Neural cell (in vitro differentiated cells): ENCODE measurements around the gene MINDY3. TPM values are rescaled to one million over a fixed set of nuclear protein-coding genes. Genes with fewer than 3 reads are reported as not detected.

ENCODE experiments used
- H2AFZ ChIP-seq: fragments of 200-600, 300-800 bp; sonication (generic), shearing (Covaris generic); 2 replicates; pipeline ENCODE4 v1.6.0; 2014; ENCODE audit warnings: low read depth, mild to moderate bottlenecking, antibody characterized with exemption, low read length, moderate library complexity
- H3F3A ChIP-seq: fragments of 200-600 bp; shearing (Covaris generic); 2 replicates; pipeline ENCODE4 v1.6.1; 2016; ENCODE audit warnings: mild to moderate bottlenecking, moderate library complexity, mixed read lengths, antibody characterized with exemption, low read length; ENCODE audit not compliant: insufficient read depth, poor library complexity, severe bottlenecking
- H3K27ac ChIP-seq: fragments of 200-600, 300-800 bp; sonication (generic), shearing (Covaris generic); 2 replicates; pipeline ENCODE4 v1.5.1; 2014; ENCODE audit warnings: mild to moderate bottlenecking, low read length, moderate library complexity
- H3K27me3 ChIP-seq: fragments of 300-800, 200-600 bp; sonication (generic), shearing (Covaris generic); 2 replicates; pipeline ENCODE4 v1.6.0; 2014; ENCODE audit warnings: mild to moderate bottlenecking, low read depth, low read length, moderate library complexity; ENCODE audit not compliant: insufficient read depth
- H3K36me3 ChIP-seq: fragments of 300-800, 200-600 bp; sonication (generic), shearing (Covaris generic); 2 replicates; pipeline ENCODE4 v1.5.1; 2014; ENCODE audit warnings: mild to moderate bottlenecking, antibody characterized with exemption, low read length, moderate library complexity; ENCODE audit not compliant: insufficient read depth
- H3K4me2 ChIP-seq: fragments of 300-800, 200-600 bp; sonication (generic), shearing (Covaris generic); 2 replicates; pipeline ENCODE4 v1.6.0; 2014; ENCODE audit warnings: mild to moderate bottlenecking, low read length
- H3K4me3 ChIP-seq: fragments of 300-800, 200-600 bp; sonication (generic), shearing (Covaris generic); 2 replicates; pipeline ENCODE4 v1.5.1; 2014; ENCODE audit warnings: mild to moderate bottlenecking, low read length, moderate library complexity
- H3K79me2 ChIP-seq: fragments of 200-600 bp; shearing (Covaris generic); replicated peaks from 2 replicates; pipeline ENCODE4 v1.6.0; 2014; ENCODE audit warnings: mild to moderate bottlenecking, low read length, moderate library complexity; ENCODE audit not compliant: insufficient read depth
- H3K9ac ChIP-seq: fragments of 300-800, 200-600 bp; sonication (generic), shearing (Covaris generic); 2 replicates; pipeline ENCODE4 v1.6.1; 2016; ENCODE audit warnings: mild to moderate bottlenecking, low read length, mixed read lengths
- H3K9me2 ChIP-seq: fragments of 200-600 bp; shearing (Covaris generic); 2 replicates; pipeline ENCODE4 v1.6.1; 2016; ENCODE audit warnings: mild to moderate bottlenecking, low read length, mixed read lengths; ENCODE audit not compliant: insufficient read depth
- H3K9me3 ChIP-seq: fragments of 200-600, 300-800 bp; sonication (generic), shearing (Covaris generic); 2 replicates; pipeline ENCODE4 v1.6.1; 2016; ENCODE audit warnings: mild to moderate bottlenecking, mixed run types, low read length, moderate library complexity, mixed read lengths
- H4K20me1 ChIP-seq: fragments of 200-600 bp; shearing (Covaris generic); 2 replicates; pipeline ENCODE4 v1.6.1; 2016; ENCODE audit warnings: mild to moderate bottlenecking, mixed run types; ENCODE audit not compliant: insufficient read depth
- EP300 ChIP-seq: fragments of 450-650 bp; conservative IDR thresholded peaks from 2 replicates; pipeline ENCODE4 v1.6.1; 2014; ENCODE audit warnings: antibody characterized with exemption, mild to moderate bottlenecking, moderate library complexity; ENCODE audit not compliant: poor library complexity, severe bottlenecking
- EZH2 ChIP-seq: fragments of 200-600, 300-800 bp; shearing (Covaris generic), sonication (generic); IDR thresholded peaks from 2 replicates; pipeline ENCODE4 v1.6.1; 2014; ENCODE audit warnings: antibody characterized with exemption, low read length, borderline replicate concordance, mild to moderate bottlenecking; ENCODE audit not compliant: insufficient read depth, poor library complexity, severe bottlenecking
- MXI1 ChIP-seq: fragments of 450-650 bp; conservative IDR thresholded peaks from 2 replicates; pipeline ENCODE4 v1.6.1; 2014; ENCODE audit warnings: antibody characterized with exemption, mild to moderate bottlenecking; ENCODE audit not compliant: poor library complexity, severe bottlenecking
- POLR2AphosphoS5 ChIP-seq: IDR thresholded peaks from 2 replicates; pipeline ENCODE4 v1.6.1; 2012
- RAD21 ChIP-seq: fragments of 450-650 bp; conservative IDR thresholded peaks from 2 replicates; pipeline ENCODE4 v1.6.1; 2014; ENCODE audit warnings: antibody characterized with exemption, mild to moderate bottlenecking, moderate library complexity
- SMC3 ChIP-seq: fragments of 450-650 bp; conservative IDR thresholded peaks from 2 replicates; pipeline ENCODE4 v1.6.1; 2014; ENCODE audit warnings: antibody characterized with exemption, mild to moderate bottlenecking, moderate library complexity; ENCODE audit not compliant: poor library complexity
- TAF1 ChIP-seq: IDR thresholded peaks from 2 replicates; pipeline ENCODE4 v1.6.1; 2012; ENCODE audit warnings: low read depth
- polyA plus RNA-seq: library from polyadenylated mRNA; depleted of rRNA; stranded (reverse); fragments of >200 nt; gene quantifications from 2 replicates; pipeline ENCODE4 v1.2.3, GENCODE V29; 2014
- TF ChIP-seq, protein P1 (sequence below): fragments of 450-650 bp; IDR thresholded peaks from 2 replicates; pipeline ENCODE4 v1.5.1; 2014; ENCODE audit warnings: antibody characterized with exemption, mild to moderate bottlenecking, moderate library complexity; ENCODE audit not compliant: poor library complexity, severe bottlenecking
- TF ChIP-seq, protein P2 (sequence below): IDR thresholded peaks from 2 replicates; pipeline ENCODE4 v1.6.1; 2012; ENCODE audit warnings: borderline replicate concordance

MINDY3 gene
- polyA plus RNA-seq, 1 donor from 2014 or later = 56.5 TPM

DNA sequence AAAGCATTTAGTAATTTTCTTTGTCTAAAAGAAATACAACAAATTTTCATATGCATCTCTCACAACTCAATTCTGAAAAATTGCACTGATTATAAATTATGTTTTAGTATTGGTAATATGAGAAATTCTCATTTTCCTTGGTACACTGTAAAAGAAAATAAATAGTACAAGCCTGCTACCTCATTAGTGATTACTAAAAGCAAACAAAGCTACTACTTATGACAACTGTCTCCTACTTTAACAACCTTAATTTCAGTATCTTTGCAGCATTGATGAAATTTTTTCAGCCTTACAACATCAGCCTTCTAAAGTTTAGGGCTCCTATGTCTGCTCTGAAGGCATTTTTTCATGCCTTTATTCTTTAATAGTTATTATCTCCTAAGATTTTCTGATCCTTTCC lies 65.7 kb downstream of the MINDY3 start:
- no peak overlapping the region for H3K4me3 ChIP-seq
- H3K9ac ChIP-seq = no peak overlapping the region
- no peaks in the 10 kb centered on the region for H3K36me3 ChIP-seq
- TF ChIP-seq, protein P1, sequence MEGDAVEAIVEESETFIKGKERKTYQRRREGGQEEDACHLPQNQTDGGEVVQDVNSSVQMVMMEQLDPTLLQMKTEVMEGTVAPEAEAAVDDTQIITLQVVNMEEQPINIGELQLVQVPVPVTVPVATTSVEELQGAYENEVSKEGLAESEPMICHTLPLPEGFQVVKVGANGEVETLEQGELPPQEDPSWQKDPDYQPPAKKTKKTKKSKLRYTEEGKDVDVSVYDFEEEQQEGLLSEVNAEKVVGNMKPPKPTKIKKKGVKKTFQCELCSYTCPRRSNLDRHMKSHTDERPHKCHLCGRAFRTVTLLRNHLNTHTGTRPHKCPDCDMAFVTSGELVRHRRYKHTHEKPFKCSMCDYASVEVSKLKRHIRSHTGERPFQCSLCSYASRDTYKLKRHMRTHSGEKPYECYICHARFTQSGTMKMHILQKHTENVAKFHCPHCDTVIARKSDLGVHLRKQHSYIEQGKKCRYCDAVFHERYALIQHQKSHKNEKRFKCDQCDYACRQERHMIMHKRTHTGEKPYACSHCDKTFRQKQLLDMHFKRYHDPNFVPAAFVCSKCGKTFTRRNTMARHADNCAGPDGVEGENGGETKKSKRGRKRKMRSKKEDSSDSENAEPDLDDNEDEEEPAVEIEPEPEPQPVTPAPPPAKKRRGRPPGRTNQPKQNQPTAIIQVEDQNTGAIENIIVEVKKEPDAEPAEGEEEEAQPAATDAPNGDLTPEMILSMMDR = no peak
- no peaks in the 10 kb centered on the region for H3F3A ChIP-seq
- no peaks in the 10 kb centered on the region for H3K9me2 ChIP-seq
- H4K20me1 ChIP-seq = no peaks in the 10 kb centered on the region
- no peaks in the 10 kb centered on the region for H3K79me2 ChIP-seq
- H3K4me2 ChIP-seq = no peak overlapping the region
- H3K27me3 ChIP-seq = no peaks in the 10 kb centered on the region
- H3K9me3 ChIP-seq = no peaks in the 10 kb centered on the region
- no peak overlapping the region for H2AFZ ChIP-seq
- no peak overlapping the region for H3K27ac ChIP-seq

DNA sequence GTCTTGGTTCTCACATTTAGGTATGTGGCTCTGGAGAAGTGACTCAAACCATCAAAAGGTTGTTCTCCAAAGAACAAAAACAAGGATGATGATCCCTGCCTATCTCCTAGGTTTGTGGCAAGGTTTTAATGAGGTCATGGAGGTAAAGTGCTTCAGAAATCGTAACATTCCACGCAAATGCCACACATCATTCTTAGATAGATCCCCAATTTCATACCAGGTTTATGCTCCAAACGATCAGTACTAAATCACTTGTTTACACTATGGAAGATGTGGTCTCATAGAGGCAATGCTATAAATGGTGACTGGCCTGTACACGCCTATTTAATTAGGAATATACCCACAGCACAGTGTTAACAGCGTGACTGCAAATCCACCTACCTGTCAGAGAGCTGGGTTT lies 66.6 kb downstream of the MINDY3 start:
- H3K4me3 ChIP-seq = no peak overlapping the region
- H3K9ac ChIP-seq = no peak overlapping the region
- H4K20me1 ChIP-seq = no peaks in the 10 kb centered on the region
- H2AFZ ChIP-seq = no peak overlapping the region
- H3K79me2 ChIP-seq = no peaks in the 10 kb centered on the region
- no peaks in the 10 kb centered on the region for H3K27me3 ChIP-seq
- no peak overlapping the region for H3K27ac ChIP-seq
- TF ChIP-seq EZH2 (no peak), TAF1 (no peak), SMC3 (no peak), EP300 (no peak), POLR2AphosphoS5 (no peak), MXI1 (no peak), RAD21 (no peak)
- TF ChIP-seq, protein P2, sequence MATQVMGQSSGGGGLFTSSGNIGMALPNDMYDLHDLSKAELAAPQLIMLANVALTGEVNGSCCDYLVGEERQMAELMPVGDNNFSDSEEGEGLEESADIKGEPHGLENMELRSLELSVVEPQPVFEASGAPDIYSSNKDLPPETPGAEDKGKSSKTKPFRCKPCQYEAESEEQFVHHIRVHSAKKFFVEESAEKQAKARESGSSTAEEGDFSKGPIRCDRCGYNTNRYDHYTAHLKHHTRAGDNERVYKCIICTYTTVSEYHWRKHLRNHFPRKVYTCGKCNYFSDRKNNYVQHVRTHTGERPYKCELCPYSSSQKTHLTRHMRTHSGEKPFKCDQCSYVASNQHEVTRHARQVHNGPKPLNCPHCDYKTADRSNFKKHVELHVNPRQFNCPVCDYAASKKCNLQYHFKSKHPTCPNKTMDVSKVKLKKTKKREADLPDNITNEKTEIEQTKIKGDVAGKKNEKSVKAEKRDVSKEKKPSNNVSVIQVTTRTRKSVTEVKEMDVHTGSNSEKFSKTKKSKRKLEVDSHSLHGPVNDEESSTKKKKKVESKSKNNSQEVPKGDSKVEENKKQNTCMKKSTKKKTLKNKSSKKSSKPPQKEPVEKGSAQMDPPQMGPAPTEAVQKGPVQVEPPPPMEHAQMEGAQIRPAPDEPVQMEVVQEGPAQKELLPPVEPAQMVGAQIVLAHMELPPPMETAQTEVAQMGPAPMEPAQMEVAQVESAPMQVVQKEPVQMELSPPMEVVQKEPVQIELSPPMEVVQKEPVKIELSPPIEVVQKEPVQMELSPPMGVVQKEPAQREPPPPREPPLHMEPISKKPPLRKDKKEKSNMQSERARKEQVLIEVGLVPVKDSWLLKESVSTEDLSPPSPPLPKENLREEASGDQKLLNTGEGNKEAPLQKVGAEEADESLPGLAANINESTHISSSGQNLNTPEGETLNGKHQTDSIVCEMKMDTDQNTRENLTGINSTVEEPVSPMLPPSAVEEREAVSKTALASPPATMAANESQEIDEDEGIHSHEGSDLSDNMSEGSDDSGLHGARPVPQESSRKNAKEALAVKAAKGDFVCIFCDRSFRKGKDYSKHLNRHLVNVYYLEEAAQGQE = no peak
- TF ChIP-seq, protein P1 = no peak
- no peaks in the 10 kb centered on the region for H3F3A ChIP-seq
- no peaks in the 10 kb centered on the region for H3K9me3 ChIP-seq
- no peak overlapping the region for H3K4me2 ChIP-seq
- H3K9me2 ChIP-seq = no peaks in the 10 kb centered on the region
- no peaks in the 10 kb centered on the region for H3K36me3 ChIP-seq
